ENCODE measurements around the gene PPIL4.
"Not testable (repeated sequence)": the region's sequence is repeated elsewhere in the genome, so short reads cannot be mapped to it uniquely, and the experiment has no call there.

Gene PPIL4

GRCh38 chr6:149476789-149477455 is 68.9 kb downstream of the PPIL4 start:
- H3K4me1 ChIP-seq (ENCODE audit: control insufficient read depth, insufficient read depth, low read length): no peaks in the 10 kb centered on the region
- H3K9ac ChIP-seq (ENCODE audit: low read length): no peak overlapping the region
- no peaks in the 10 kb centered on the region for H3K27me3 ChIP-seq (ENCODE audit: control insufficient read depth, insufficient read depth, low read length)
- H3K27ac ChIP-seq (ENCODE audit: low read depth, low read length): no peak overlapping the region
- H3K36me3 ChIP-seq (ENCODE audit: control insufficient read depth, insufficient read depth, low read length): no peaks in the 10 kb centered on the region
- no peak overlapping the region for H3K4me3 ChIP-seq (ENCODE audit: low read length)

GRCh38 chr6:149474108-149474935 is 71.5 kb downstream of the PPIL4 start:
- no peaks in the 10 kb centered on the region for H3K4me1 ChIP-seq (ENCODE audit: control insufficient read depth, insufficient read depth, low read length)
- no peak overlapping the region for H3K9ac ChIP-seq (ENCODE audit: low read length)
- H3K27me3 ChIP-seq (ENCODE audit: control insufficient read depth, insufficient read depth, low read length): no peaks in the 10 kb centered on the region
- no peaks in the 10 kb centered on the region for H3K36me3 ChIP-seq (ENCODE audit: control insufficient read depth, insufficient read depth, low read length)
- H3K4me3 ChIP-seq (ENCODE audit: low read length): peak overlapping the region; percentile 27
- H3K27ac ChIP-seq (ENCODE audit: low read depth, low read length): no peak overlapping the region

- H3K9ac ChIP-seq (ENCODE audit: low read length): no peak overlapping the region
- H3K4me3 ChIP-seq (ENCODE audit: low read length): peak overlapping the region; percentile 36
- H3K36me3 ChIP-seq (ENCODE audit: control insufficient read depth, insufficient read depth, low read length): no peaks in the 10 kb centered on the region
- H3K4me1 ChIP-seq (ENCODE audit: control insufficient read depth, insufficient read depth, low read length): peaks cover 5% of the 10 kb centered on the region
- H3K27ac ChIP-seq (ENCODE audit: low read depth, low read length): no peak overlapping the region
- H3K27me3 ChIP-seq (ENCODE audit: control insufficient read depth, insufficient read depth, low read length): no peaks in the 10 kb centered on the region
Measured at GRCh38 chr6:149473080-149474052, 72.5 kb downstream of the PPIL4 start.

- H3K4me3 ChIP-seq (ENCODE audit: low read length): no peak overlapping the region
- no peak overlapping the region for H3K27ac ChIP-seq (ENCODE audit: low read depth, low read length)
- no peaks in the 10 kb centered on the region for H3K36me3 ChIP-seq (ENCODE audit: control insufficient read depth, insufficient read depth, low read length)
Measured at GRCh38 chr6:149472241-149472640, 73.6 kb downstream of the PPIL4 start.

GRCh38 chr6:149471801-149472200 is 74.0 kb downstream of the PPIL4 start:
- Histone ChIP-seq H3K36me3 (ENCODE audit: control insufficient read depth, insufficient read depth, low read length) (no peaks in the 10 kb centered on the region), H3K27ac (ENCODE audit: low read depth, low read length) (no peak overlapping the region), H3K27me3 (ENCODE audit: control insufficient read depth, insufficient read depth, low read length) (no peaks in the 10 kb centered on the region), H3K4me1 (ENCODE audit: control insufficient read depth, insufficient read depth, low read length) (peaks cover 5% of the 10 kb centered on the region), H3K9ac (ENCODE audit: low read length) (no peak overlapping the region), H3K4me3 (ENCODE audit: low read length) (no peak overlapping the region)

More at GRCh38 chr6:149472241-149472640, 73.6 kb downstream of the PPIL4 start:
- peaks cover 5% of the 10 kb centered on the region for H3K4me1 ChIP-seq (ENCODE audit: control insufficient read depth, insufficient read depth, low read length)
- no peak overlapping the region for H3K9ac ChIP-seq (ENCODE audit: low read length)
- no peaks in the 10 kb centered on the region for H3K27me3 ChIP-seq (ENCODE audit: control insufficient read depth, insufficient read depth, low read length)

GRCh38 chr6:149470948-149471347 is 74.9 kb downstream of the PPIL4 start:
- Histone ChIP-seq H3K27me3 (ENCODE audit: control insufficient read depth, insufficient read depth, low read length) (no peaks in the 10 kb centered on the region), H3K4me3 (ENCODE audit: low read length) (no peak overlapping the region), H3K9ac (ENCODE audit: low read length) (no peak overlapping the region), H3K4me1 (ENCODE audit: control insufficient read depth, insufficient read depth, low read length) (peaks cover 5% of the 10 kb centered on the region), H3K27ac (ENCODE audit: low read depth, low read length) (no peak overlapping the region), H3K36me3 (ENCODE audit: control insufficient read depth, insufficient read depth, low read length) (no peaks in the 10 kb centered on the region)

- H3K9ac ChIP-seq (ENCODE audit: low read length): no peak overlapping the region
- H3K36me3 ChIP-seq (ENCODE audit: control insufficient read depth, insufficient read depth, low read length): no peaks in the 10 kb centered on the region
- H3K4me1 ChIP-seq (ENCODE audit: control insufficient read depth, insufficient read depth, low read length): peaks cover 7% of the 10 kb centered on the region
- no peaks in the 10 kb centered on the region for H3K27me3 ChIP-seq (ENCODE audit: control insufficient read depth, insufficient read depth, low read length)
- H3K27ac ChIP-seq (ENCODE audit: low read depth, low read length): no peak overlapping the region
- H3K4me3 ChIP-seq (ENCODE audit: low read length): no peak overlapping the region
Measured at GRCh38 chr6:149468179-149468578, 77.7 kb downstream of the PPIL4 start.

- Histone ChIP-seq H3K27me3 (ENCODE audit: control insufficient read depth, insufficient read depth, low read length) (no peaks in the 10 kb centered on the region), H3K27ac (ENCODE audit: low read depth, low read length) (no peak overlapping the region), H3K9ac (ENCODE audit: low read length) (no peak overlapping the region), H3K36me3 (ENCODE audit: control insufficient read depth, insufficient read depth, low read length) (no peaks in the 10 kb centered on the region), H3K4me1 (ENCODE audit: control insufficient read depth, insufficient read depth, low read length) (peaks cover 7% of the 10 kb centered on the region), H3K4me3 (ENCODE audit: low read length) (no peak overlapping the region)
Measured at GRCh38 chr6:149467265-149467664, 78.6 kb downstream of the PPIL4 start.

GRCh38 chr6:149464411-149464810 is 81.4 kb downstream of the PPIL4 start:
- no peaks in the 10 kb centered on the region for H3K27me3 ChIP-seq (ENCODE audit: control insufficient read depth, insufficient read depth, low read length)
- no peak overlapping the region for H3K4me3 ChIP-seq (ENCODE audit: low read length)
- H3K4me1 ChIP-seq (ENCODE audit: control insufficient read depth, insufficient read depth, low read length): peaks cover 7% of the 10 kb centered on the region
- no peak overlapping the region for H3K27ac ChIP-seq (ENCODE audit: low read depth, low read length)
- no peak overlapping the region for H3K9ac ChIP-seq (ENCODE audit: low read length)
- no peaks in the 10 kb centered on the region for H3K36me3 ChIP-seq (ENCODE audit: control insufficient read depth, insufficient read depth, low read length)

GRCh38 chr6:149463781-149464180 is 82.1 kb downstream of the PPIL4 start:
- H3K36me3 ChIP-seq (ENCODE audit: control insufficient read depth, insufficient read depth, low read length): no peaks in the 10 kb centered on the region
- H3K4me1 ChIP-seq (ENCODE audit: control insufficient read depth, insufficient read depth, low read length): peaks cover 6% of the 10 kb centered on the region
- no peak overlapping the region for H3K27ac ChIP-seq (ENCODE audit: low read depth, low read length)
- no peaks in the 10 kb centered on the region for H3K27me3 ChIP-seq (ENCODE audit: control insufficient read depth, insufficient read depth, low read length)
- no peak overlapping the region for H3K4me3 ChIP-seq (ENCODE audit: low read length)
- no peak overlapping the region for H3K9ac ChIP-seq (ENCODE audit: low read length)

GRCh38 chr6:149462712-149463111 is 83.1 kb downstream of the PPIL4 start:
- not testable (repeated sequence) for H3K4me3 ChIP-seq (ENCODE audit: low read length); H3K4me1 ChIP-seq (ENCODE audit: control insufficient read depth, insufficient read depth, low read length); H3K36me3 ChIP-seq (ENCODE audit: control insufficient read depth, insufficient read depth, low read length); H3K27me3 ChIP-seq (ENCODE audit: control insufficient read depth, insufficient read depth, low read length); H3K27ac ChIP-seq (ENCODE audit: low read depth, low read length); H3K9ac ChIP-seq (ENCODE audit: low read length)

GRCh38 chr6:149461670-149462069 is 84.2 kb downstream of the PPIL4 start:
- H3K4me1 ChIP-seq (ENCODE audit: control insufficient read depth, insufficient read depth, low read length): peaks cover 3% of the 10 kb centered on the region
- H3K9ac ChIP-seq (ENCODE audit: low read length): no peak overlapping the region
- no peaks in the 10 kb centered on the region for H3K27me3 ChIP-seq (ENCODE audit: control insufficient read depth, insufficient read depth, low read length)
- H3K4me3 ChIP-seq (ENCODE audit: low read length): no peak overlapping the region
- H3K27ac ChIP-seq (ENCODE audit: low read depth, low read length): no peak overlapping the region
- no peaks in the 10 kb centered on the region for H3K36me3 ChIP-seq (ENCODE audit: control insufficient read depth, insufficient read depth, low read length)
